Measurements from ENCODE around the gene ATP8B4.

- TF ChIP-seq EP300 (IDR thresholded peaks at IDR 0.05; ENCODE audit: borderline replicate concordance), result no peak
- no peak for TF ChIP-seq TEAD4 (IDR thresholded peaks at IDR 0.05)
- TF ChIP-seq RAD21 (IDR thresholded peaks at IDR 0.05; ENCODE audit: low read depth), result no peak
- no peak for TF ChIP-seq REST (IDR thresholded peaks at IDR 0.05; ENCODE audit: low read depth)
- TF ChIP-seq FOXM1 (IDR thresholded peaks at IDR 0.05; ENCODE audit: borderline replicate concordance, low read depth), result no peak
- no peak for TF ChIP-seq TAF1 (IDR thresholded peaks at IDR 0.05; ENCODE audit: low read depth)
- TF ChIP-seq EGR1 (IDR thresholded peaks at IDR 0.05), result no peak
- TF ChIP-seq TCF12 (IDR thresholded peaks at IDR 0.05; ENCODE audit: low read depth), result no peak
- TF ChIP-seq CEBPB (IDR thresholded peaks at IDR 0.05), result no peak
- no peak for TF ChIP-seq ZBTB7A (IDR thresholded peaks at IDR 0.05; ENCODE audit: low read depth)
- no peak for TF ChIP-seq CREB1 (IDR thresholded peaks at IDR 0.05; ENCODE audit: low read depth)
- no peak for TF ChIP-seq NFIC (IDR thresholded peaks at IDR 0.05)
Measured at GRCh38 chr15:49888323-49888693, 230.7 kb downstream of the ATP8B4 start.

Data from Ishikawa (cell line).